GM23338 (cell line): ENCODE measurements around the gene PCOLCE2. TPM values are rescaled to one million over a fixed set of nuclear protein-coding genes. Genes with fewer than 3 reads are reported as not detected.

Experiments used
- ATAC-seq: fragments of 200-7000 bp; cut with Tn5 transposase; 3 replicates; pipeline ENCODE4 v1.9.1; 2020
- DNase-seq: peaks from one replicate; pipeline ENCODE4 v3.0.0-alpha.2; 2015; ENCODE audit warnings: low spot score
- H2AFZ ChIP-seq: fragments of 200-600 bp; sonication (generic); 2 replicates; pipeline ENCODE4 v1.8.0; 2016; ENCODE audit warnings: antibody characterized with exemption, mild to moderate bottlenecking, moderate library complexity
- H3F3A ChIP-seq: fragments of 200-600 bp; sonication (generic); replicated peaks from 2 replicates; pipeline ENCODE4 v1.8.0; 2017; ENCODE audit warnings: antibody characterized with exemption, mixed run types, low read depth
- H3K27ac ChIP-seq: fragments of 200-600 bp; sonication (generic); 2 replicates; pipeline ENCODE4 v1.6.1; 2016; ENCODE audit warnings: low read depth
- H3K27me3 ChIP-seq: fragments of 200-600 bp; sonication (generic); 2 replicates; pipeline ENCODE4 v1.8.0; 2016; ENCODE audit warnings: mild to moderate bottlenecking, mixed run types, moderate library complexity; ENCODE audit not compliant: insufficient read depth
- H3K36me3 ChIP-seq: fragments of 200-600 bp; sonication (generic); 2 replicates; pipeline ENCODE4 v1.8.0; 2016; ENCODE audit warnings: mild to moderate bottlenecking; ENCODE audit not compliant: insufficient read depth
- H3K4me1 ChIP-seq: fragments of 200-600 bp; sonication (generic); 2 replicates; pipeline ENCODE4 v1.8.0; 2016; ENCODE audit warnings: mild to moderate bottlenecking, moderate library complexity; ENCODE audit not compliant: insufficient read depth
- H3K4me2 ChIP-seq: fragments of 200-600 bp; sonication (generic); 2 replicates; pipeline ENCODE4 v1.7.1; 2017; ENCODE audit warnings: mixed run types
- H3K4me3 ChIP-seq: fragments of 200-600 bp; sonication (generic); 2 replicates; pipeline ENCODE4 v1.6.1; 2016; ENCODE audit warnings: mixed run types
- H3K79me2 ChIP-seq: fragments of 200-600 bp; sonication (generic); replicated peaks from 2 replicates; pipeline ENCODE4 v1.8.0; 2017; ENCODE audit warnings: mild to moderate bottlenecking; ENCODE audit not compliant: insufficient read depth
- H3K9me2 ChIP-seq: fragments of 200-600 bp; sonication (generic); 2 replicates; pipeline ENCODE4 v1.8.0; 2017; ENCODE audit not compliant: insufficient read depth
- H4K20me1 ChIP-seq: fragments of 200-600 bp; sonication (generic); replicated peaks from 2 replicates; pipeline ENCODE4 v1.8.0; 2017; ENCODE audit warnings: mild to moderate bottlenecking; ENCODE audit not compliant: insufficient read depth
- H3K27ac Mint-ChIP-seq: 2 replicates; pipeline ENCODE4 v1.8.0; 2020; ENCODE audit warnings: inconsistent platforms, mild to moderate bottlenecking, moderate library complexity, mixed read lengths
- H3K27me3 Mint-ChIP-seq: 3 replicates; pipeline ENCODE4 v1.8.0; 2022; ENCODE audit warnings: low read depth, mild to moderate bottlenecking, moderate library complexity, mixed read lengths, inconsistent platforms; ENCODE audit not compliant: insufficient read depth, poor library complexity
- H3K36me3 Mint-ChIP-seq: 3 replicates; pipeline ENCODE4 v1.8.0; 2021; ENCODE audit warnings: low read depth, mild to moderate bottlenecking, inconsistent platforms, moderate library complexity, mixed read lengths
- H3K4me1 Mint-ChIP-seq: 3 replicates; pipeline ENCODE4 v1.8.0; 2020; ENCODE audit warnings: mild to moderate bottlenecking, inconsistent platforms, mixed read lengths
- H3K4me3 Mint-ChIP-seq: 3 replicates; pipeline ENCODE4 v1.8.0; 2021; ENCODE audit warnings: moderate library complexity, mild to moderate bottlenecking, inconsistent platforms, mixed read lengths
- H3K9me3 Mint-ChIP-seq: 3 replicates; pipeline ENCODE4 v1.8.0; 2020; ENCODE audit warnings: moderate library complexity, mild to moderate bottlenecking, inconsistent platforms, mixed read lengths
- CREB1 ChIP-seq: fragments of 250-450 bp; sonication (Bioruptor Pico); IDR thresholded peaks from 2 replicates; pipeline ENCODE4 v1.5.0; 2020; ENCODE audit warnings: low read depth, mild to moderate bottlenecking, moderate library complexity
- CTCF ChIP-seq, 2 experiments: fragments of 200-600 bp in 1 of 2; sonication (generic) in 1 of 2; conservative IDR thresholded peaks; 2 replicates each; pipeline versions ENCODE4 v1.5.1 to v1.6.1; 2016 to 2017; ENCODE audit warnings: antibody characterized with exemption in 2 of 2, low read depth in 2 of 2, mild to moderate bottlenecking in 2 of 2, moderate library complexity in 1 of 2
- EZH2 ChIP-seq: fragments of 200-600 bp; sonication (generic); IDR thresholded peaks from one replicate; pipeline ENCODE4 v1.8.0; 2017; ENCODE audit warnings: antibody characterized with exemption, mild to moderate bottlenecking, low read depth; ENCODE audit not compliant: unreplicated experiment
- EZH2phosphoT487 ChIP-seq: fragments of 200-600 bp; sonication (generic); IDR thresholded peaks from one replicate; pipeline ENCODE4 v1.8.1; 2018; ENCODE audit warnings: antibody characterized with exemption; ENCODE audit not compliant: unreplicated experiment
- POLR2AphosphoS5 ChIP-seq: IDR thresholded peaks from 2 replicates; pipeline ENCODE4 v1.6.1; 2016; ENCODE audit warnings: antibody characterized with exemption, low read depth
- REST ChIP-seq: IDR thresholded peaks from one replicate; pipeline ENCODE4 v1.6.1; 2018; ENCODE audit warnings: antibody characterized with exemption; ENCODE audit not compliant: unreplicated experiment
- ZNF114 ChIP-seq: fragments of 250-450 bp; sonication (Bioruptor Pico); IDR thresholded peaks from 2 replicates; pipeline ENCODE4 v1.5.0; 2020; ENCODE audit warnings: mild to moderate bottlenecking, moderate library complexity
- ZNF462 ChIP-seq: fragments of 250-450 bp; sonication (Bioruptor Pico); IDR thresholded peaks from 2 replicates; pipeline ENCODE4 v1.5.0; 2020; ENCODE audit warnings: mild to moderate bottlenecking, moderate library complexity
- polyA plus RNA-seq: library from polyadenylated mRNA; unstranded; fragments of >200 nt; fragmentation: Nextera tagmentation; extraction: Ambion mirVana; gene quantifications from 2 replicates; pipeline ENCODE4 v1.2.1, GENCODE V29; 2016
- total RNA-seq: library from RNA; depleted of rRNA; stranded (reverse); fragments of >200 nt; shearing (Covaris generic); gene quantifications from 2 replicates; pipeline ENCODE4 v1.2.3, GENCODE V29; 2014

Gene PCOLCE2
- total and polyA plus RNA-seq, 2 experiments from 2014 or later = 17.7 to 22.6 TPM

- no peak overlapping the region for H3K27ac ChIP-seq
- no peaks in the 10 kb centered on the region for H3F3A ChIP-seq
- ATAC-seq (no peak), DNase-seq (no peak)
- no peak overlapping the region for H3K4me3 Mint-ChIP-seq
- no peak overlapping the region for H3K4me2 ChIP-seq
- no peaks in the 10 kb centered on the region for H3K36me3 ChIP-seq
- H3K4me1 Mint-ChIP-seq = peaks cover 13% of the 10 kb centered on the region
- H3K27me3 ChIP-seq = no peaks in the 10 kb centered on the region
- no peak overlapping the region for H3K4me3 ChIP-seq
- no peak overlapping the region for H3K27ac Mint-ChIP-seq
- TF ChIP-seq CREB1 (CRISPR knock-in tag) = no peak
- TF ChIP-seq EZH2 = no peak
- no peak for TF ChIP-seq EZH2phosphoT487
- TF ChIP-seq POLR2AphosphoS5 = no peak
- no peak for TF ChIP-seq REST
- no peak for TF ChIP-seq CTCF (conservative IDR thresholded peaks at IDR 0.05; ENCODE audit: low read depth in 2 of 2)
- H3K4me1 ChIP-seq = peaks cover 9% of the 10 kb centered on the region
- no peaks in the 10 kb centered on the region for H4K20me1 ChIP-seq
- no peaks in the 10 kb centered on the region for H3K27me3 Mint-ChIP-seq
- H3K79me2 ChIP-seq = no peaks in the 10 kb centered on the region
- no peaks in the 10 kb centered on the region for H3K9me2 ChIP-seq
- H3K9me3 Mint-ChIP-seq = no peaks in the 10 kb centered on the region
- no peaks in the 10 kb centered on the region for H3K36me3 Mint-ChIP-seq
- no peak overlapping the region for H2AFZ ChIP-seq
Observed at GRCh38 chr3:142849148-142849547, 39.7 kb downstream of the PCOLCE2 start.

GRCh38 chr3:142846779-142847577 is 41.9 kb downstream of the PCOLCE2 start:
- no peak overlapping the region for H3K27ac Mint-ChIP-seq
- ATAC-seq = no peak
- no peak for DNase-seq
- no peaks in the 10 kb centered on the region for H3K9me3 Mint-ChIP-seq
- no peaks in the 10 kb centered on the region for H3K27me3 ChIP-seq
- no peaks in the 10 kb centered on the region for H4K20me1 ChIP-seq
- no peaks in the 10 kb centered on the region for H3K4me1 ChIP-seq
- H3K36me3 Mint-ChIP-seq = no peaks in the 10 kb centered on the region
- no peaks in the 10 kb centered on the region for H3K79me2 ChIP-seq
- no peaks in the 10 kb centered on the region for H3K9me2 ChIP-seq
- H3K4me1 Mint-ChIP-seq = peaks cover 6% of the 10 kb centered on the region; the same call in 2 of the 3 replicates
- no peak overlapping the region for H3K4me3 Mint-ChIP-seq
- H3K27ac ChIP-seq = no peak overlapping the region
- H2AFZ ChIP-seq = no peak overlapping the region
- no peak overlapping the region for H3K4me3 ChIP-seq
- no peaks in the 10 kb centered on the region for H3K36me3 ChIP-seq
- no peaks in the 10 kb centered on the region for H3F3A ChIP-seq
- H3K27me3 Mint-ChIP-seq = no peaks in the 10 kb centered on the region
- H3K4me2 ChIP-seq = no peak overlapping the region
- TF ChIP-seq EZH2 = no peak
- no peak for TF ChIP-seq ZNF114 (CRISPR knock-in tag)
- TF ChIP-seq ZNF462 (CRISPR knock-in tag) = no peak
- TF ChIP-seq POLR2AphosphoS5 = no peak
- no peak for TF ChIP-seq EZH2phosphoT487
